ENCODE results near the gene ARL11.

ARL11 gene

DNA sequence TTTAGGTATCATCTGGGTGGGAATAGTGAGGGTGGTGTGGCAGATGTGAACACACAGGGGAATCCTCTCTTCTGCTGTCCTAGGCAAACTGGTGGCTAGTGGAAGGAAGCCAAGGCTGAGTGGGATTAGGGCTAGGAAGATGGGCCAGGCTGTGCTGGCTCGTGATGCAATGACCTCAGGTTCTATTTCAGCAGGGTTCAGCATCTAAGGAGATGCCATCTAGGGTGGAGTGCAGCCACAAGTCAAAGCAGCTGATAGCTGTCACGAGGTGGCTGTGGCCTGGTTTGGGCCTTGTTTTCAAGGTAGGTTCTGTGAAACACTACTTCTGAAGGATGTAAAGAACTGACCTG, 21.6 kb downstream of the ARL11 start:
- no peak for DNase-seq

DNA sequence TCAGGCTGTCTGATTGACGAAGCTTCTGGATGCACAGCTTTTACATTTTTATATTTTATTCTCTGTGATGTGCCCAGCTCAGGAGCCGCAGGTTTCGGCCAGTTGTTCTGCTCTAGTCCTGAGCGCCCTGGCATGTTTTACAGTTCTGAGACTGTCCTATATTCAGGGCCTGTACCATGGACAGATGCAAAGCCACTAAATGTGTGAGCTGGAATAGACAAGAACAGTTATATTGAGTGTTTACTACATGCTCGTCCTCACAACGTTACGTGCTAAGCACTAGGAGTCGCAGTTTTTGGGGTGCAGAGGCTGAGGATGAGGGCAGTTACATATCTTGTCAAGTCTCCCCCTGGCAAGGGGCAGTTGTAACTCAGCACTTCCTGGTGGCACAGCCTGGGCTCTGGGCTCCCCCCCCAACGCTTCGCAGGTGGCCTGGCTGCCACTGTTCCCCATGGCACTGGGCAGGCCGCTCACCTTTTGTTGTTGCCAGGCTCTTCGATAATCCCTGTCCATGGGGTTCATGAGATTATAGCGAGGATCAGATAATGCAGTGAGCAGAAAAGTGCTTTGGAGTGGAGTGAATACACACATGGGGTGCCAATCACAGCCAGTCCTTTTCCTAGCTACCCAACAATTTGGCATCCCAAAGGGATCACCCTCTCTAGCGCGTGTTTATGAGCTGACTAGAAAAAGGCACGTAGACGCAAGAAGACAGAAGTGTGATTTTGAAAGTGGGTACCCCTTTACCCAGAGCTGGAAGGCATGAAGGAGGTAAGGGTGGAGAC, 23.5 kb downstream of the ARL11 start:
- DNase-seq = no peak

DNA sequence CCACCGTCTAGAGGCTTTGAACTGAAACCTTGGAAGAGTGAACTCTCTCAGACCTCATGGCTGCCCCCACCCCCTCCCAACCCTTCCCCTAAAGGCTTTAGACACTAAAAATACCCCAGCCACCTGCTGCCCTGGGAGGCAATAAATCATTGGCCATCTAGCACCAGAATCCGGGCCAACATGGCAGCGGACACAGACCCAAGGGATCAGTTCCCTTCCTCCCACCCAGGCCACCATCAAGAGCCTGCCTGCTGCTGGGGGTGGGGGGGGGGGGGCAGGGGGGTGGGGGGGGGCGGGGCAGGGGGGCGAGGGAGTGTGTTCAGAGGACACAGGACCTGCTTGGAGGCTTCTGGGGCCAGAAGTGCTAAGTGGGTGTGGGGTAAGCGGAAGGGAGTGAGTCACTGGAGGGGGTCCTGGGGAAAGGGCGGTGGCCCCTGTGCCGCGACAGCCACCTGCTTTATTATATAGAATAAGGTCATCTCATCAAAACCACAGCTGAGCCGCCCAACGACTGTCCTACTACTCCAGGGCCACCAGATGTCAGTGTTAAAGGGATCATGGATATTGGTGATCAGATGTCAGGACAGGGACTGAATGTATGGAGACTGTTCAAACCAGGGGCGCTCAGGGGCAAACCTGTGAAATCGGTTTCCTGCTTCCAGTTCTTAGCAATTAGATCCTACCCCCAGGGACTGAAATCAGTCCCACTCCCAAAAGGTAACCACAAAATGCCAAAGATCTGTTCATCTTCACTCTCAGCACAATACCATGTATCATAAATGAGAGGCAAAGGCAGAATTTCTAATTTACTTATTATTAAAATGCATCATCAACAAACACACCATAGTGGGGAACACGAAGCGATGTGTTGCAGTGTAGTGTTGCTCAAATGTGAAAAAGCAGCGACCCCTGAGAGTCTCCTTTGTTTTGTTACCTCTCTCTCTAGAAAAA, 24.3 kb downstream of the ARL11 start:
- peak; percentile 82 for DNase-seq

DNA sequence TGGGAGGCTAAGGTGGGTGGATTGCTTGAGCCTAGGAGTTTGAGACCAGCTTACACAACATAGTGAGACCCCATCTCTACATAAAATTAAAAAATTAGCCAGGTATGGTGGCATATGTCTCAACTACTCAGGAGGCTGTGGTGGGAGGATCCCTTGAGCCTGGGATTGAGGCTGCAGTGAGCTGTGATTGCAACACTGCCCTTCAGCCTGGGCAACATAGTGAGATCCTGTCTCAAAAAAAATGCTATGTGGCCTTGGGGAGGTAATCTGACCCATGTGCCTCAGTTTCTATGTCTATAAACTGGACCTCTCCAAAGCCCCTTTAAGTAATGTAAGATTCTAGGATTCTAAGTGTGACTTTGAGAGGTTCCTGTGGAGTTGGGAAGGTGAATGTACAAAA, 25.2 kb downstream of the ARL11 start:
- DNase-seq = no peak

DNA sequence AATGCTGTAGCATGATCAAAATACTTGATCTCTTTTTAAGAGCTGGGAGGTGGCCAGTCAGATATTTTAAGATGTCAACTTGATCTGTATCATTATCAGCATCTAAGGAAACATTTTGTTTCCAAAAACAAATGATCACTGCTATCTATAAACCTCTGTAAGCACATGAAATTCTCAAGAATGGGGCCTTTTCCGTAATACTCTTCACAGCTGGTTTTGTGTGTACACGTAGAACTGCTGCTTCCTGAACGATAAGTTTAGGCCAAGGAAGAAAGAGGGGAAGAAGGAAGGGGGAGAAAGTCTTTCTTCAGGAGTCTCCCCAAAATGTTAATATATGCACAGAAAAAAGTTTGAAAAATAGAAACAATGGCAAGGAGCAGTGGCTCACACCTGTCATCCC, 25.7 kb downstream of the ARL11 start:
- no peak for DNase-seq

DNA sequence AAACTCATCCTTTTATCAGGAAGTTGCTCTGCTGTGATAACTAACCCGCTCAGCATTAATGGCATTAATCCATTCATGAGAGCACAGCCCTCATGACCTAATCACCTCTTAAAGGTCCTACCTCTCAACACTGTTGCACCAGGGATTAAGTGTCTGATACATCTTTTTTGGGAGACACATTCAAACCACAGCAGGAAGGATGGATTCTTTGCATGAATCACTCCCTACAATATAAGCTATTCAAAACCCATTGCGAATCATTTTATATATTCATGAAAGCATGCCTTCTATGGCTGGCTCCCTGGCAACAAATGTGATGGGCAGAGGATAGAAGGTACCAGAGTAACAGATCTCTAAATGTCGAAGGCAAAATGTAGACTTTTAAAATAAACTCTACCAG, 27.6 kb downstream of the ARL11 start:
- no peak for DNase-seq

DNA sequence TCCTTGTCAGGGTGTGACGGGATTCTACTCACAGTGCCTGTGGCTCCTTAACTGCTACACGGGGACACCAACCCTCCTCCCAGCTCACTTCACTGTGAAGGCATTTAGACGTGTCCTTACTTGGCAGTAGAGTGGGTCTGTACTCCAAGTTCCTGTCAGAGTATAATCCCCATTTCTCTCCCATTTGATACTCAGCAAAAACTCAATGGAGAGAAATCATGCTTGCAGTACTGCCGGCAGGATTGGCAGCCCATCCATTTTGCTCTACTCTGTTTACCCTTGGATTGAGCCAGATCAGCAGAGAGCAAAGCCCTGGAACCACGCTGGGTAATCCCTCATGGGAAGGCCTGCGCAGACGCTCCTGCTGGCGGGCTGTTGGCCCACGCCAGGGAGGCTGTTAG, 28.9 kb downstream of the ARL11 start:
- no peak for DNase-seq

DNA sequence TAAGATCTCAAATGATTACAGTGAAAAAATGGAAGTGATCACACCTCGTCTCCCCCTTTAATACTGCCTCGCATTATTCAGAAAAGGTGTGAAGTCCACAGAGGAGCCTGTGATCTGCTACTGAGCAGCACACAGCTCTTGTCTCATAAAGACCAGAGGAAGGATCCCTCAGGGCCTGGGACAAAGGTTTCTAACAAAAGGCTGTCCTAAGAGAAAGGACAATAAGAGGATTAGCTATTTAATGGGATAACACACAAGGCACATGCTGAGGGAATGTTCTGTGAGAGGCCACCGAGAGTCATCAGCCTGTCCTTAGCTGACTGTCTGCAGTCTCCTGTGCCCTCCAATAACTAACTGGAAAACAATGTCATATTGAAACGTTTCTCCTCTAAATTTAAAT, 36.3 kb downstream of the ARL11 start:
- peak; percentile 38 for DNase-seq

DNA sequence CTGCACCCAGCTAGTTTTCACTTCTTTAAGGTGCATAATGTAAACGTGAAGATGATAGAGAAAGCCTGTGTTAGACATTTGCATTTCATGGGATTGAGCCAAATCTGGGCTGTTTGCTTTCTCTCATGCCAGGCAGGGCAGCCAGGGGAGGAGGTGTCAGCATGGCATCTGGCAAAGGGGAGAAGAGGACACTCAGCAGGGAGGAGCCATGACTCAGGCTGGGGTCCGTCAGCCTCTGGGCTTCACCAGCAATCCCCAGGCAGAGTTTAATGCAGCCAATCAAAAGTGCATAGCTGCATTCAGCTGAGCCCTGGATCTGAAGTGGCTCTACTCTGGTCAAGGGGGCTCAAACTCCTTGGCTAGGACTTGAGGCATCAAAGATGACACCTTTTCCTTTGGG, 39.5 kb downstream of the ARL11 start:
- no peak for DNase-seq

DNA sequence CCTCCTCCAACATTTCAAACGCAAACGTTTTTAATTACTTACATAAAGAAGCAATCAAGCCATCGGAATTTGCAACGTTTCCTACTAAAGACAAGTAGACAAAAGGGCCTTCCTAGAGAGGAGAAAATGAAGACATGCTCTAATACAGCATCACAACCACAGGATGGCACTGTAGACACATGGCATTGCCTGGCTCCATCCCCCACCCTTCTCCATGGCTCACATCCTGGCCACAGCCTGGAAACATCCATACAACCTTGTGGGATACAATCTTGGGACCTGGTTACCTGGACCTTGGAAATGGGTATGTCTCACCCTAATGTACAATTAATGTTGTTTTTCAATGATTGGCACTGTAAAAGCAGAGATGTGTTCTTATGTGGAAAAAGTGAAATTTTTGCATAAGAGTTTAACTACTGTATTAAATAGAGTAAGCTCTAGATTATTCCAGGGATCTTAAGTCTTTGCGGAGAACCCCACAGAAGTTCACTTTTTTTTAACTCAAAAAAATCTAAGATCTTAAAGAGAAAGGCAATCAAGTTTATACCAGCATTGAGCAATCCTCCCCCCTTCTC, 41.5 kb downstream of the ARL11 start:
- DNase-seq = peak; percentile 62

DNA sequence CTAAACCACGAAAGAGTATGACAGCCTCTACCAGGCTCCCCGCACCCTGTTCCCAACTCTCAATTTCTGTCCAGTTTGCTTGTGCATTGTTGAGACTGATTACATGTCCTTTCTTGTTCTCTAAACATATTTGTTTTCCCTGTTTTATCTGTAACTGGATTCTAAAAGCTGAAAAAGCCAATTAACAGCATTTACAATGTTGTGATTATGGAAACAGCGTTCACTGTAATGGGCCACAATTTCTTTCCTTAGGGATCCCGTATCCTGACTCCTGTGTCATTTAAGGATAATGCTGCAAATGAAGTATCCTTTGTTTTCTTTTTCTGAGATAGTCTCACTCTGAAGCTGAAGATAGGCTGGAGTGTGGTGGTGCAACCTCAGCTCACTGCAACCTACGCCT, 42.5 kb downstream of the ARL11 start:
- DNase-seq = no peak

DNA sequence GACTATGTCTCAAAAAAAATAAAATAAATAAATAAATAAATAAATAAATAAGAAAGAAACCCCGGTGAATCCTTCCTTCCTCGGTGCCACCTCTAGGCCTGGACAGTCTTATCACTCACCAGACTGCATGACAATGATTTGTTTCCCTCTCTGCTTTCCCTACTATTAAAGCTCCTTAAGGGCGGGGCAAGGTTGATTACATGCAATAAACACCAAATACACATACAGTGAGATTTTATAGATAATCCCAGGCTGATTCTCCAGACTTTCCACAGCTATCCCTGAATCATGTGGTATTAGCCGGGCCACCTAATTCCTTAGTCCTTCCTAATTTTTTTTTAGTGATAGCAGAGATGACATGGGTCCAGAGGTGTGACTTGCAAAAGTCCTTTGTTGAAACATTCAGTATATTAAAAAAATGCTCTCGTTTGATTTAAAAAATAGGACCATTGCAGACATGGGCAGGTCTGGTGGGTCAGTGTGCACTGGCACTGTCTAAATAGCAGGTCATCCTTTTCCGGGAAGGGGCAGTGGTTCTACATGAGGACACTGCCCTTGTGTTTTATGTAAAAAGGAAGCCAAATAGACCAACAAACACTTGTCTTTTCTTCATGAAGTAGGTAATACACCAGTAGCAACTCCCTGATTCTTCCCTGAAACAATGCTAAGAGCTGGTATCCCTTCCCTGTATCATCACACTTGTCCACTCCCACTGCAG, 48.4 kb downstream of the ARL11 start:
- no peak for DNase-seq

DNA sequence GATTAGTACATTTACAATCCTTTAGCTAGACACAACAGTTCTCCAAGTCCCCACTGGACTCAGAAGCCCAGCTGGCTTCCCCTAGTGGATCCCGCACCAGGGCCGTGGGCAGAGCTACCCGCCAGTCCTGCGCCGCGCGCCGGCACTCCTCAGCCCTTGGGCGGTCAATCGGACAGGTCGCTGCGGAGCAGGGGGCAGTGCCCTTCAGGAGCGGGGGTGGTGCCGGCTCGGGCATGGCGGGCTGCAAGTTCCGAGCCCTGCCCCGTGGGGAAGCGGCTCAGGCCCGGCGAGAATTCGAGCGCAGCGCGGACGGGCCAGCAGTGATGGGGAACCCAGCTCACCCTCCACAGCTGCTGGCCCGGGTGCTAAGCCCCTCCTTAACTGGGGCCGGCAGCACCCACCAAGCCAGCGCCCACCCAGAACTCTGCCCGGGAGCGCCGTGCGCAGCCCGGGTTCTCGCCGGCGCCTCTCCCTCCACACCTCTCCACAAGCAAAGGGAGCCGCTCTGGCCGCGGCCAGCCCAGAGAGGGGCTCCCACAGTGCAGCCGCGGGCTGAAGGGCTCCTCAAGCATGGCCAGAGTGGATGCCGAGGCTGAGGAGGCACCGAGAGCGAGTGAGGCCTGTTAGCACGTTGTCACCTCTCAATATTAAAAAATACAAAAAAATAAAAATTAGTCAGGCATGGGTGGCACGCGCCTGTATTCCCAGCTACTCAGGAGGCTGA, 50.0 kb downstream of the ARL11 start:
- DNase-seq = no peak

DNA sequence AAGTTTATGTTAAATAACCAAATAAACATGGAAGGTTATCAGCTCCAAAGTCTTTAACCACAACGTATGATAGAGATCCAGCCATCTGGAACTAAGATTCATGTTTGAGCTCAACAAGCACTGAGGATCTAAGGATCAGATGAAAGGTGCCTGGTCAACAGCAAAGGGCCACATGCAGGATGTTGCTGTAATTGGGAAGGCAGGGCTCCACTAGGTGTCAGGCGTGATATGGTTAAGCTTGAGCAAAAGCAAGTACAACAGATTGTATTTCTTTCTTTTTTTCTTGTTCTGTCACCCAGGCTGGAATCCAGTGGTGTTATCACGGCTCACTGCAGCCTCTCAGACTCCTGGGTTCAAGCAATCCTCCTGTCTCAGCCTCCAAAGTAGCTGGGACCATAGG, 50.9 kb downstream of the ARL11 start:
- DNase-seq = no peak

DNA sequence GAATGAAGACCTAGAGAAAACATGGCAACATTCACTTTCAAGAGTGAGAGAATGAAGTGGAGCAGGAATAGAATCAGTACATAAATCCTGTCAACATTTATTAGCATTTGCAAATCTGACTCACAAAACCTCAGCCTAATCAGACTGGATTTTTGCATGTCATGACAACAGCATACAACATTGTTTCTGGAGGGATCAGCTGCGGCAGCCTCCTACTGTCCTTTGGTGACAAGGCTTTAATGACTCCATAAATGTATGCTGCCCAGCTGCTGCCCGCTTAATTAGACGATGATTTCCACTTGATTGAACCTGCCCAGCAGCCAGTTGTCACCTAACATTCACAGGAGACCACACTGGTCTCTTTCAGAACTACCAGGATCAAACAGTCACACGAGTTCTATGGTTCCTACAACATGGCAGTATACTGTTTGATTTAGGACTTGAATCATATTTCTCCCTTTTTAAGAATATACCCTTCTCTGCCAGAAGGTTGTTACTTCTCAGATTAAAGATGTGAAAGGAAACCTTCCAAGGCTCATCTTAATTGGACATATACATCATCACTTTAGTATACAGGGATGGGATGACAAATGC, 53.6 kb downstream of the ARL11 start:
- peak; percentile 81 for DNase-seq

All from NCI-H146 (cell line).